CD14-positive monocyte (primary cell): ENCODE results near the gene EMILIN2. TPM values are rescaled to one million over a fixed set of nuclear protein-coding genes. Genes with fewer than 3 reads are reported as not detected.

Experiments
- DNase-seq, 3 donors: peaks; one replicate each; pipeline ENCODE4 v3.0.0-alpha.2; 2011 to 2022
- H2AFZ ChIP-seq: 2 replicates; pipeline ENCODE4 v1.6.0; 2012; ENCODE audit warnings: mild to moderate bottlenecking, low read depth, low read length, inconsistent platforms; ENCODE audit not compliant: insufficient read depth, poor library complexity, severe bottlenecking
- H3K27ac ChIP-seq, 2 donors: 1 replicate in 1 of 2; 2 replicates in 1 of 2; pipeline ENCODE4 v1.5.1; 2012 to 2013; ENCODE audit warnings: low read length in 2 of 2, control low read depth in 1 of 2, inconsistent platforms in 1 of 2, low read depth in 1 of 2, mild to moderate bottlenecking in 1 of 2
- H3K27me3 ChIP-seq, 2 donors: one replicate each; pipeline versions ENCODE4 v1.6.0 to v1.6.1; 2011 to 2013; ENCODE audit warnings: low read length in 2 of 2; ENCODE audit not compliant: control insufficient read depth in 2 of 2, insufficient read depth in 2 of 2
- H3K36me3 ChIP-seq, 2 donors: replicated peaks in 1 of 2; 1 replicate in 1 of 2; 2 replicates in 1 of 2; pipeline versions ENCODE4 v1.5.1 to v1.6.1; 2012 to 2013; ENCODE audit warnings: low read length in 2 of 2, control low read depth in 1 of 2, inconsistent platforms in 1 of 2, mild to moderate bottlenecking in 1 of 2; ENCODE audit not compliant: insufficient read depth in 2 of 2, control insufficient read depth in 1 of 2
- H3K4me1 ChIP-seq, 2 donors: 1 replicate in 1 of 2; 2 replicates in 1 of 2; pipeline versions ENCODE4 v1.5.1 to v1.6.1; 2012 to 2013; ENCODE audit warnings: low read length in 2 of 2, control low read depth in 1 of 2, inconsistent platforms in 1 of 2, mild to moderate bottlenecking in 1 of 2, moderate library complexity in 1 of 2; ENCODE audit not compliant: insufficient read depth in 2 of 2, control insufficient read depth in 1 of 2
- H3K4me2 ChIP-seq: replicated peaks from 2 replicates; pipeline ENCODE3; 2012; ENCODE audit warnings: low read length, moderate library complexity, mild to moderate bottlenecking; ENCODE audit not compliant: poor library complexity, severe bottlenecking; ENCODE audit errors: extremely low read depth
- H3K4me3 ChIP-seq, 3 experiments: fragments of 200-600 bp in 1 of 3; sonication (generic) in 1 of 3; replicated peaks in 1 of 3; 1 replicate in 2 of 3; 2 replicates in 1 of 3; pipeline ENCODE4 v1.5.1; 2011 to 2013; ENCODE audit warnings: low read length in 3 of 3, mild to moderate bottlenecking in 3 of 3, control low read depth in 2 of 3, low read depth in 2 of 3, inconsistent platforms in 1 of 3, moderate library complexity in 1 of 3
- H3K79me2 ChIP-seq: 2 replicates; pipeline ENCODE4 v1.6.0; 2012; ENCODE audit warnings: mild to moderate bottlenecking, control low read depth, inconsistent platforms, low read length, moderate library complexity; ENCODE audit not compliant: insufficient read depth
- H3K9ac ChIP-seq: 2 replicates; pipeline ENCODE4 v1.6.0; 2017; ENCODE audit warnings: low read length, mild to moderate bottlenecking; ENCODE audit not compliant: insufficient read depth, poor library complexity, severe bottlenecking
- H3K9me3 ChIP-seq, 2 donors: replicated peaks in 1 of 2; 1 replicate in 1 of 2; 2 replicates in 1 of 2; pipeline versions ENCODE4 v1.5.1 to v1.6.1; 2012 to 2013; ENCODE audit warnings: low read length in 2 of 2, control low read depth in 1 of 2; ENCODE audit not compliant: control insufficient read depth in 1 of 2, insufficient read depth in 1 of 2
- H4K20me1 ChIP-seq: 2 replicates; pipeline ENCODE4 v1.6.0; 2012; ENCODE audit warnings: mild to moderate bottlenecking, low read length, control low read depth, moderate library complexity; ENCODE audit not compliant: insufficient read depth
- H3K27ac Mint-ChIP-seq, 7 donors: one replicate each; pipeline ENCODE4 v1.8.0; 2020; ENCODE audit warnings: mild to moderate bottlenecking in 7 of 7, mixed read lengths in 7 of 7, moderate library complexity in 6 of 7, inconsistent platforms in 2 of 7
- H3K27me3 Mint-ChIP-seq, 3 donors: one replicate each; pipeline ENCODE4 v1.8.0; 2021 to 2022; ENCODE audit warnings: low read depth in 3 of 3, mild to moderate bottlenecking in 3 of 3, mixed read lengths in 3 of 3, moderate library complexity in 3 of 3, inconsistent platforms in 1 of 3
- H3K36me3 Mint-ChIP-seq, 2 donors: one replicate each; pipeline ENCODE4 v1.8.0; 2020; ENCODE audit warnings: mixed read lengths in 2 of 2, inconsistent platforms in 1 of 2, mild to moderate bottlenecking in 1 of 2
- H3K4me1 Mint-ChIP-seq: one replicate; pipeline ENCODE4 v1.8.0; 2020; ENCODE audit warnings: mild to moderate bottlenecking, mixed read lengths
- H3K4me3 Mint-ChIP-seq, 2 donors: one replicate each; pipeline ENCODE4 v1.8.0; 2020; ENCODE audit warnings: mild to moderate bottlenecking in 2 of 2, mixed read lengths in 2 of 2, moderate library complexity in 1 of 2
- H3K9me3 Mint-ChIP-seq, 7 donors: one replicate each; pipeline ENCODE4 v1.8.0; 2020 to 2022; ENCODE audit warnings: mixed read lengths in 7 of 7, mild to moderate bottlenecking in 6 of 7, moderate library complexity in 6 of 7, inconsistent platforms in 2 of 7
- WGBS: methylation state at CpG from one replicate; pipeline ENCODE4 v1.1.5; 2013; ENCODE audit warnings: missing lambda C conversion rate; ENCODE audit not compliant: insufficient coverage; 5-methylcytosine and 5-hydroxymethylcytosine counted together
- intact Hi-C, 2 donors: fragments of 100-400 bp; cut with micrococcal nuclease; formaldehyde crosslinking; loops; one replicate each; pipeline versions ENCODE4 v1.15.0 to v1.15.1; 2023
- polyA plus RNA-seq, 3 donors: library from polyadenylated mRNA; depleted of rRNA in 1 of 3; unstranded in 2 of 3; stranded (reverse) in 1 of 3; fragments of 300-500 nt in 2 of 3; fragments of >200 nt in 1 of 3; fragmentation: Illumina TruSeq in 2 of 3; gene quantifications; 1 replicate in 2 of 3; 2 replicates in 1 of 3; pipeline ENCODE4 v1.2.3, GENCODE V29; 2012 to 2021
- TF ChIP-seq, protein P1 (sequence below): fragments of 200-600 bp; IDR thresholded peaks from one replicate; pipeline ENCODE4 v1.8.0; 2022; ENCODE audit warnings: antibody characterized with exemption, mild to moderate bottlenecking

The EMILIN2 gene
- polyA plus RNA-seq, 3 donors = 30.5 to 43.2 (median 33.8) TPM

DNA sequence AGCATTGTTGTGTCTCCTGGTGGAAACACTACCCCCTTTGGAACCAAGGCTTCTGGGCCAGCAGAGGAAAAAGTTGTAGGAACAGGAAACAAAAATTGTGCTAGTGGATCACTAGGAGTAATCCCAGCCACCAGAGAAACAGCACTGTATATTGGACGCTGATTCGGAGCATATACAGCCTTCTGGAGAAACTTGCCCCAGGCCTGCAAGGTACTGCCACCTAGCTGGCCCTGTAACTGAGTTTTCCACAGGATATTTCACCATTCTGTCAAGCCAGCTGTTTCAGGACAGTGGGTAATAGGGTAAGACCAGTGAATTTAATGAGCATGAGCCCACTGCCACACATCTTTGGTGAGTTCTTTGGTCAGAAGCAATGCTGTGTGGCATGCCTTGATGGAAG lies 25.1 kb upstream of the EMILIN2 start:
- no peaks in the 10 kb centered on the region for H3K9me3 ChIP-seq
- no peaks in the 10 kb centered on the region for H3K36me3 Mint-ChIP-seq
- H3K9me3 Mint-ChIP-seq = peaks cover 0 to 9% (median 4%) of the 10 kb centered on the region in 7 donors
- peaks cover 1 to 6% (median 1%) of the 10 kb centered on the region in 3 donors for H3K27me3 Mint-ChIP-seq
- H3K4me2 ChIP-seq = no peak overlapping the region
- H2AFZ ChIP-seq = no peak overlapping the region
- no peaks in the 10 kb centered on the region for H3K79me2 ChIP-seq
- H3K27me3 ChIP-seq = no peaks in the 10 kb centered on the region
- H3K27ac Mint-ChIP-seq = no peak overlapping the region
- no peak overlapping the region for H3K4me3 Mint-ChIP-seq
- DNase-seq = no peak
- H3K9ac ChIP-seq = no peak overlapping the region
- H4K20me1 ChIP-seq = no peaks in the 10 kb centered on the region
- intact Hi-C loops = no loop called here
- no peak overlapping the region for H3K27ac ChIP-seq
- TF ChIP-seq, protein P1, sequence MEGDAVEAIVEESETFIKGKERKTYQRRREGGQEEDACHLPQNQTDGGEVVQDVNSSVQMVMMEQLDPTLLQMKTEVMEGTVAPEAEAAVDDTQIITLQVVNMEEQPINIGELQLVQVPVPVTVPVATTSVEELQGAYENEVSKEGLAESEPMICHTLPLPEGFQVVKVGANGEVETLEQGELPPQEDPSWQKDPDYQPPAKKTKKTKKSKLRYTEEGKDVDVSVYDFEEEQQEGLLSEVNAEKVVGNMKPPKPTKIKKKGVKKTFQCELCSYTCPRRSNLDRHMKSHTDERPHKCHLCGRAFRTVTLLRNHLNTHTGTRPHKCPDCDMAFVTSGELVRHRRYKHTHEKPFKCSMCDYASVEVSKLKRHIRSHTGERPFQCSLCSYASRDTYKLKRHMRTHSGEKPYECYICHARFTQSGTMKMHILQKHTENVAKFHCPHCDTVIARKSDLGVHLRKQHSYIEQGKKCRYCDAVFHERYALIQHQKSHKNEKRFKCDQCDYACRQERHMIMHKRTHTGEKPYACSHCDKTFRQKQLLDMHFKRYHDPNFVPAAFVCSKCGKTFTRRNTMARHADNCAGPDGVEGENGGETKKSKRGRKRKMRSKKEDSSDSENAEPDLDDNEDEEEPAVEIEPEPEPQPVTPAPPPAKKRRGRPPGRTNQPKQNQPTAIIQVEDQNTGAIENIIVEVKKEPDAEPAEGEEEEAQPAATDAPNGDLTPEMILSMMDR = no peak
- H3K4me3 ChIP-seq = no peak overlapping the region
- no peaks in the 10 kb centered on the region for H3K36me3 ChIP-seq
- no peaks in the 10 kb centered on the region for H3K4me1 ChIP-seq
- 100% methylated on average over 2 of the region's 2 CpGs for WGBS
- H3K4me1 Mint-ChIP-seq = peaks cover 3% of the 10 kb centered on the region

DNA sequence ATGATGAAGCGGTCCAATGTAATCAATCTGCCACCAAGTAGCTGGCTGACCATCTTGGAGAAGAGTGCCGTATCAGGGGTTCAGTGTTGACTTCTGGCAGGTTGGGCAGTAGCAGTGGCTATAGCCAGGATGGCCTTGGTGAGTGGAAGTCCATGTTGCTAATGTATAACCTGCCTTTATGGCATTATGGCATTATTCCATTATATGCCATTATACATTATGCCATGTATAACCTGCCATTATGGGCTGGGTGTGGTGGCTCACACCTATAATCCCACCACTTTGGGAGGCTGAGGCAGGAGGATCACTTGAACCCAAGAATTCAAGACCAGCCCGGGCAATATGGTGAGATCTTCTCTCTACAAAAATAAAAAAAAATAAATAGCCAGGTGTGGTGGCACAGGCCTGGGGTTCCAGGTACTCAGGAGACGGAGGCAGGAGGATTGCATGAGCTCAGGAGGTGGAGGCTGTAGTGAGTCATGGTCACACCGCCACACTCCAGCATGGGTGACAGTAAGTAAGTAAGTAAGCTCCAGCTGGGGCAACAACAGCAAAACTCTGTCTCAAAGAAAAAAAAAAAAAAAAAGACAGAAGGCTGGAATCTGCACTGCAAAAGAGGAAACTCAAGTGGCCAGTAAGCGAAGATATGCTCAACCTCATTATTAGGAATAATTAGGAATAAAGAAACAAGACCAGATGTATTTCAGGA lies 24.4 kb upstream of the EMILIN2 start:
- Histone ChIP-seq H3K9ac (no peak overlapping the region), H3K27ac (no peak overlapping the region), H3K4me2 (no peak overlapping the region), H3K4me3 (no peak overlapping the region), H3K27me3 (no peaks in the 10 kb centered on the region), H3K36me3 (no peaks in the 10 kb centered on the region), H4K20me1 (no peaks in the 10 kb centered on the region), H3K4me1 (no peaks in the 10 kb centered on the region), H3K9me3 (no peaks in the 10 kb centered on the region), H3K79me2 (no peaks in the 10 kb centered on the region), H2AFZ (no peak overlapping the region)
- Mint-ChIP-seq H3K4me1 (peaks cover 3% of the 10 kb centered on the region), H3K4me3 (no peak overlapping the region), H3K36me3 (no peaks in the 10 kb centered on the region), H3K27ac (no peak overlapping the region), H3K9me3 (peaks cover 0 to 9% (median 4%) of the 10 kb centered on the region in 7 donors), H3K27me3 (peaks cover 1 to 6% (median 1%) of the 10 kb centered on the region in 3 donors)
- intact Hi-C loops = no loop called here
- peak in 1 of 3 donors; percentile 9 for DNase-seq
- TF ChIP-seq, protein P1 = no peak
- WGBS = 100% methylated on average over 1 of the region's 6 CpGs
